Stimulated activated naive B cell treated with anti-CD40 and anti-IgM and Interleukin-4, amounts not matched to agents 10 μg/mL and 1 μg/mL and 100 μg/mL, for 72 hours (primary cell): ENCODE data around the gene CENPS.

Experiments used
- ATAC-seq, 2 donors: fragments of 150-1000 bp; cut with Tn5 transposase; replicated peaks; 2 replicates each; pipeline ENCODE4 v1.10.0; 2021; ENCODE audit warnings: moderate library complexity in 1 of 2
- DNase-seq: peaks from one replicate; pipeline ENCODE4 v3.0.0; 2021
- H3K27ac Mint-ChIP-seq: one replicate; pipeline ENCODE4 v1.8.0; 2022; ENCODE audit warnings: mild to moderate bottlenecking, mixed read lengths
- H3K27me3 Mint-ChIP-seq, 2 donors: one replicate each; pipeline ENCODE4 v1.8.0; 2022; ENCODE audit warnings: mixed read lengths in 2 of 2
- H3K36me3 Mint-ChIP-seq, 2 donors: one replicate each; pipeline ENCODE4 v1.8.0; 2022; ENCODE audit warnings: mixed read lengths in 2 of 2, mild to moderate bottlenecking in 1 of 2
- H3K4me1 Mint-ChIP-seq, 2 donors: one replicate each; pipeline ENCODE4 v1.8.0; 2022; ENCODE audit warnings: mixed read lengths in 2 of 2, mild to moderate bottlenecking in 1 of 2
- H3K4me3 Mint-ChIP-seq, 2 donors: one replicate each; pipeline ENCODE4 v1.8.0; 2022; ENCODE audit warnings: mild to moderate bottlenecking in 2 of 2, mixed read lengths in 2 of 2, moderate library complexity in 1 of 2
- H3K9me3 Mint-ChIP-seq, 2 donors: one replicate each; pipeline ENCODE4 v1.8.0; 2022; ENCODE audit warnings: mixed read lengths in 2 of 2, mild to moderate bottlenecking in 1 of 2

The CENPS gene

DNA sequence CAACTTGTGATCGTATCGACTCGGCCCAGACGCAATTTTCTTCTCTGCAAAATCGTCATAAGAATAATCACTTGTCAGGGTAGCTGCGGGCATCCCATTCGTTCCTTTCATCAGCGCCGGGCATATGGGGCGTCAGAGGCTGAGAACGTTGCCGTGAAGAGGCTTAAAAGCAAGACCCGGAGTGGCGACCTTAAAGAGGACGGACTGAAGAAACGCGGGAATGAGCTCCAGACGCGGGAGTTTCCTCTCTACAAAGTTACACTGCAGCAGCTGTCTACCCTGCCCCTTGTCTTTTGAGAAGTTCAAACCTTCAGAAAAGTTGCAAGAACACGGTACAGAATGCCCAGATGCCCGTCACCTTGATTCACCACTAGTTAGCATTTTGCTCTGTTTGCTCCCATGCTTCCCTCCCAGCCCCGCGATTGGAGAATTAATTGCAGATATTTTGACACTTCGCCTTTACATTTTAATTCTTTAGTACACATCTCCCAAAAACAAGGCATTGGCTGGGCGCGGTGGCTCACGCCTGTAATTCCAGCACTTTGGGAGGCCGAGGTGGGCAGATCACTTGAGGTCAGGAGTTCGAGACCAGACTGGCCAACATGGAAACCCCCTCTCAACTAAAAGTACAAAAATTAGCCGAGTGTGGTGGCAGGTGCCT is 967 bp downstream of the CENPS start:
- peak overlapping the region; percentile 95 to 98 for H3K4me3 Mint-ChIP-seq
- no peaks in the 10 kb centered on the region for H3K9me3 Mint-ChIP-seq
- peaks cover 3 to 5% of the 10 kb centered on the region in 2 donors for H3K36me3 Mint-ChIP-seq
- ATAC-seq (peak; percentile 4 to 10), DNase-seq (no peak)
- H3K27ac Mint-ChIP-seq: peak overlapping the region; percentile 99
- H3K4me1 Mint-ChIP-seq: peaks cover 23 to 40% of the 10 kb centered on the region in 2 donors
- no peaks in the 10 kb centered on the region for H3K27me3 Mint-ChIP-seq

DNA sequence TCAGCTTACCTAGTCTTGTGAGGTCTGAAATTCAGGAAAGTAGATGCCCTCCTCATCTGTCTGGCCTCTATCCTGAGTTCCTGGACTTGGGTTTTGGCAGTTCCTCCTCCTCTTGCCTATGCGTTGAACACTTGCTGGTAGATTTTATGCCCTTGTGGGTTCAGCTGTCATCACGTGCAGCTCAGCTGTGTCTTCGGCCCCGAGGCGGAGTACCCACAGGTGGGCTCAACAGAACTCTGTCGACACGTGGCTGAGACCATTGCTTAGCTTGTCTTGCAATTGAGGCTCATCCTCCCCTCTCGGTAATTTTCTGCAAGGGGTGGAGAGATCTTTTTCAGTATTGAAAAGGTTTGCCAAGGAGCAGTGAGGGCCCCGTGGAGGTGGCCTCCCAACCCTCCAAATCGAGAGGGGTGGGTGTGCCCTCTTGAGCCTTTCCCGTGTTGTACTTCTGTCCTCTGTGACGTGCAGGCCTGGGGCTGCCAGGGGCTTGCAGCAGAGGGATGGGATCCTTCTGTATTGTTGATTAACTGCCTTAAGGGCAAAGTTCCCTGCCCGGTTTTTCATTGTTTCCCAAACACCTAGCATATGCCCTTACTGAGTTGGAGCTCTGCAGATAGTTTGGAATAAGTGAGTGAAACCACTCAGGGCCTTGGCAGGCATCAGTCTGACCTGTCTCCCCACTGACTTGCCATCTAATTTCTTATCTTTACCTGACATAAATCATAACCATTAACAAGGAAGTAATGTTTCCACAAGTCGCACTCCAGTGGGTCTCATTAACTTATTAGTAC is 2.9 kb downstream of the CENPS start:
- ATAC-seq: peak in 1 of 2 donors; percentile 26
- no peak for DNase-seq
- Mint-ChIP-seq H3K36me3 (peaks cover 3 to 9% of the 10 kb centered on the region in 2 donors), H3K4me3 (peak overlapping the region in 1 of 2 donors; percentile 17), H3K4me1 (peaks cover 23 to 37% of the 10 kb centered on the region in 2 donors), H3K9me3 (no peaks in the 10 kb centered on the region), H3K27ac (peak overlapping the region; percentile 47), H3K27me3 (no peaks in the 10 kb centered on the region)

DNA sequence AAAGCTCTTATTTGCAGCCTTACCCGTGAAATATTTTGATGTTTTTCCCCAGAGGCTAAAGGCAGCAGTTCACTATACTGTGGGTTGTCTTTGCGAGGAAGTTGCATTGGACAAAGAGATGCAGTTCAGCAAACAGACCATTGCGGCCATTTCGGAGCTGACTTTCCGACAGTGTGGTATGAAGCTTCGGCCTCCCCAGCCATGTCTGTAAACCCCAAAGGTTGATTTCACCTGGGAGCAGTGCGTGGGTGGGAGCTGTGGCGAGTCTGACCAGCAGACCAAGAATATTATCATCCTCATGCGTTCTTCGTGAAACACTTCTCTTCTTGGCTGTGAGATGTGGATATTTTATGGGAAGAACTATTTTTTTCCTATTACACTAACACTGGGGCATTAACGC is 3.6 kb downstream of the CENPS start:
- no peak overlapping the region for H3K4me3 Mint-ChIP-seq
- H3K27me3 Mint-ChIP-seq: no peaks in the 10 kb centered on the region
- no peak for ATAC-seq
- peaks cover 23 to 33% of the 10 kb centered on the region in 2 donors for H3K4me1 Mint-ChIP-seq
- H3K9me3 Mint-ChIP-seq: no peaks in the 10 kb centered on the region
- peaks cover 3 to 9% of the 10 kb centered on the region in 2 donors for H3K36me3 Mint-ChIP-seq
- no peak overlapping the region for H3K27ac Mint-ChIP-seq
- DNase-seq: no peak

DNA sequence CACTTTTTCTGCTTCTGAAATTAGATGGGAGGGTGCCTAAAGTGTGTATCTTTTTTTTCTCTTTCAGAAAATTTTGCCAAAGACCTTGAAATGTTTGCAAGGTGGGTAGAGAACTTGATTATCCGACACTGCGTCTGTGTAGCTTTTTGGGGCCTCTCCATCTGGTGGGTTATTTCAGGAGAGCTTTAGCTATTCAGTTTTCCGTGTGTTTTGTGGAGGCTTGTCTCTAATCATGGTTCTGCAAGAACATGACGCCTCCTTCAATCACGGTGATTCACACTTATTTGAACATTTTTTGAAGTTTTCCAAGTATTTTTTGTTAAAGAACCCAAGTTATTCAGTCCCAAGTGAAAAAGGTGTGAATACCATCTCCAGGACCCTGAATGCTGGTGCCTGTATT is 4.4 kb downstream of the CENPS start:
- peaks cover 3 to 9% of the 10 kb centered on the region in 2 donors for H3K36me3 Mint-ChIP-seq
- no peak overlapping the region for H3K4me3 Mint-ChIP-seq
- DNase-seq (no peak), ATAC-seq (no peak)
- peaks cover 23 to 32% of the 10 kb centered on the region in 2 donors for H3K4me1 Mint-ChIP-seq
- no peaks in the 10 kb centered on the region for H3K27me3 Mint-ChIP-seq
- no peak overlapping the region for H3K27ac Mint-ChIP-seq
- H3K9me3 Mint-ChIP-seq: no peaks in the 10 kb centered on the region

DNA sequence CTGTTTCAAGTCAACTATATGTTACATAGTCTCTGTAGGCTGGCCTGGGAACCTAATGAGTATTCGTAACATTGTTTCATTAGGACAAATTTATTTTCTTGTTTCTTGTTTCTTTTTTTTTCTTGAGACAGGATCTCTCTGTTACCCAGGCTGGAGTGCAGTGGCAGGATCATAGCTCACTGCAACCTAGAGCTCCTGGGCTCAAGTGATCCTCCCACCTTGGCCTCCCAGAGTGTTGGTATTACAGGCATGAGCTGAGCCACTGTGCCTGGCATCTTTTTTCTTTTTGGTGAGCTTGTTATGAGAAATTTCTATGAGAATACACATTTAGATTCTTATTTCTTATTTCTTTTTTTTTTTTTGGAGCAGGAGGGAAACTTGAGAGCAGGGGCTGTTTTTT is 6.8 kb downstream of the CENPS start:
- H3K27ac Mint-ChIP-seq: no peak overlapping the region
- ATAC-seq (no peak), DNase-seq (no peak)
- H3K4me3 Mint-ChIP-seq: no peak overlapping the region
- H3K9me3 Mint-ChIP-seq: no peaks in the 10 kb centered on the region
- H3K27me3 Mint-ChIP-seq: no peaks in the 10 kb centered on the region
- peaks cover 4 to 14% of the 10 kb centered on the region in 2 donors for H3K36me3 Mint-ChIP-seq
- H3K4me1 Mint-ChIP-seq: peaks cover 14 to 15% of the 10 kb centered on the region in 2 donors

DNA sequence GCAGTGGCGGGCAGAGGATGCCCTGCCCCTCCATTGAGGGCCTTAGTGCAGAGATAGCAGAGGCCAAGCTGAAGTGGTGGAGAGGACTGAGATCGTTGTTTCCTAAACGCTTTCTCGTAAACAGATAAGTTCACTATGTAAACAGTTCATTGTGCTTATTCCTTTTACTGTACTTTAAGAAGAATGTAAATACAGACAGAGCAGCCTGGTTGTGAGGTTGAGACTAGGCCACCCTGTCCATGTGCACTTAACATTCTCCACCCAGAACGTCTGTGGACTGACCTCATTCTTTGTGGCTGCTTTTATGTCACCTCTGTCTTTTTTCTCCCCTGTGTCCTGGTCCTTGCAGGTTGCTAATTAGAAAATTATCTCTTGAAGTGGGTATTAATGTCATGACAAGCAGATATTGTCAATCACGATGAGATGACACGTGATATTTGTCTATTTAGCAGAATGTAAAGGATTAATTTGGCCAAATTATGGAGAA is 8.5 kb downstream of the CENPS start:
- H3K9me3 Mint-ChIP-seq: no peaks in the 10 kb centered on the region
- peaks cover 4 to 17% of the 10 kb centered on the region in 2 donors for H3K36me3 Mint-ChIP-seq
- no peak overlapping the region for H3K27ac Mint-ChIP-seq
- H3K4me3 Mint-ChIP-seq: no peak overlapping the region
- no peak for ATAC-seq
- no peaks in the 10 kb centered on the region for H3K27me3 Mint-ChIP-seq
- DNase-seq: no peak
- peaks cover 4 to 5% of the 10 kb centered on the region in 2 donors for H3K4me1 Mint-ChIP-seq

DNA sequence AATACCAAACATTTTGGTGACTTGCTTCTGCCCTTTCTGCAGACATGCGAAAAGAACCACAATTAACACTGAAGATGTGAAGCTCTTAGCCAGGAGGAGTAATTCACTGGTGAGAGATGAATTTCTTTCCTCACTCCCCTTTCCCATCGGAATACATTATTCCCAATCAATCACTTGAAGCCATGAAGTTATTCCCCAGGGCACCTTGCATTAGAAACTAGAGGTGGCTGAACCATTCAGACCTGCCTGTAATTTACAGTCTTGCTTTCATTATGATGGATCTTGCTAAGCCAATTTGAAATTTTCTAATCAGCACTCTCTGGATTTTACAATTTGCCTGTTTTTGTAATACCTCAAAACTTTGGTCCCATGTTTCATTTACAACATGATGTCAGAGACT is 10.1 kb downstream of the CENPS start:
- H3K36me3 Mint-ChIP-seq: peaks cover 2 to 12% of the 10 kb centered on the region in 2 donors

DNA sequence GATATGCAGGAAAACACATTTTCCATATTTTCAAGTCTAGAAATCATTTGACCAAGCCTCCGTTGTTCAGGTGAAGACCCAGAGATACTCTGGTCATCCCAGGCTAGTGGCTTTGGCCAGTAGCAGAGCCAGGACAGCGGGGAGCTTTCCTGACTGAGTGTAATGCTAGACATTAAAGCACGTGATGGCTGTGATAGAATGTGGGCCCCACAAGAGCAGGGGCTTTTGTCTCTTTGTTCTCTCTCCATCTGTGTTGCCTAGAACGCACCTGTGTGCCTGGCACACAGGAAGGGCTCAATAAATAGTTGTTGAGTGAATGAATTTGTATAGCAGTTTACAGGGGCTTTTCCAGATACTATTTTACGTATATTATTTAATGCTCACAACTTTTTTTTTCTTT is 10.6 kb downstream of the CENPS start:
- H3K4me3 Mint-ChIP-seq: no peak overlapping the region
- no peaks in the 10 kb centered on the region for H3K27me3 Mint-ChIP-seq
- H3K9me3 Mint-ChIP-seq: no peaks in the 10 kb centered on the region
- ATAC-seq (no peak), DNase-seq (no peak)
- peaks cover 0 to 1% of the 10 kb centered on the region in 2 donors for H3K4me1 Mint-ChIP-seq
- peaks cover 2 to 12% of the 10 kb centered on the region in 2 donors for H3K36me3 Mint-ChIP-seq
- H3K27ac Mint-ChIP-seq: no peak overlapping the region

More for the DNA sequence above, 10.1 kb downstream of the CENPS start:
- Mint-ChIP-seq H3K9me3 (no peaks in the 10 kb centered on the region), H3K27ac (no peak overlapping the region), H3K27me3 (no peaks in the 10 kb centered on the region), H3K4me1 (peaks cover 0 to 1% of the 10 kb centered on the region in 2 donors), H3K4me3 (no peak overlapping the region)
- DNase-seq: no peak
- no peak for ATAC-seq

DNA sequence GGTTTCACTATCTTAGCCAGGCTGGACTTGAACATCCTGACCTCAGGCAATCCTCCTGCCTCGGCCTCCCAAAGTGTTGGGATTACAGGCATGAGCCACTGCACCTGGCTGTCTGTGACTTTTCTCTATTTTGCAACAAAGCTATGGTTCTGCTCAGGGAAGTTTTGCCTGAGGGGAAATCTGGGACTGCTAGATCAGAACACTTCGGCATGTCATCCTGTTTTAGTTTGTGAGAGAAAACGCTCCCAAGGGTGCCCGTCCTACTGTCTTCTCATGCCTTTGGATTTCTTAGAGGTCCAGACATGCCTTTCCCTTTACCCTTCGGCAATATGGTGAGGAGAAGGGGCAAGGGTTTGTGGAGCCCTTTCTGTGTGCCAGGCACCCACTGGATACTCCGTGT is 14.0 kb downstream of the CENPS start:
- Mint-ChIP-seq H3K4me1 (no peaks in the 10 kb centered on the region), H3K9me3 (no peaks in the 10 kb centered on the region), H3K4me3 (no peak overlapping the region), H3K36me3 (peaks cover 6 to 14% of the 10 kb centered on the region in 2 donors), H3K27me3 (no peaks in the 10 kb centered on the region), H3K27ac (no peak overlapping the region)
- ATAC-seq (no peak), DNase-seq (no peak)

DNA sequence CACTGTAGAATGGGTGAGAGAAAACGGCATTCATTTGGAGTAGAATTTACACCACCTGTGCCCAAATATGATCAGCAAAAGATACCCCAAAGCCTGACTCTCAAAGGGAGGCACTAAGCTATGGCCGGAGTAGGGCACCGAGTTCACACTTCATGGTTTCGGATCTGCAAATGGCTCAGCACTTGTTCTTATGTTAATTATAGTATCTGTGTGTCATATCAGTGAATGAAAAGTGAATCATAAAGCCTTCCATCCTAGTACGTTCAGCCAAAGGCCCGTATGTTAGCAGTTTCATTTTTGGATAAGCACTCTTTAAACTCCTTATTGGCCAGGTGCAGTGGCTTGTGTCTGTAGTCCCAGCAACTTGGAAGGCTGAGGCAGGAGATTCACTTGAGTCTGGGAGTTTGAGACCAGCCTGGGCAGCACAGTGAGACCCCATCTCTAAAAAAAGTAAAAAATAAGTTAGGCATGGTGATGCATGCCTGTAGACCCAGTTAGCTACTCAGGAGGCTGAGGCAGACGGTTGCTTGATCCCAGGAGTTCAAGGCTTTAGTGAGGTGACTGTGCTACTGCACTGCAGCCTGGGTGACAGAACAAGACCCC is 14.7 kb downstream of the CENPS start:
- ATAC-seq: no peak
- Mint-ChIP-seq H3K27me3 (no peaks in the 10 kb centered on the region), H3K9me3 (no peaks in the 10 kb centered on the region), H3K36me3 (peaks cover 6 to 14% of the 10 kb centered on the region in 2 donors), H3K27ac (no peak overlapping the region), H3K4me3 (no peak overlapping the region), H3K4me1 (no peaks in the 10 kb centered on the region)
- DNase-seq: no peak

DNA sequence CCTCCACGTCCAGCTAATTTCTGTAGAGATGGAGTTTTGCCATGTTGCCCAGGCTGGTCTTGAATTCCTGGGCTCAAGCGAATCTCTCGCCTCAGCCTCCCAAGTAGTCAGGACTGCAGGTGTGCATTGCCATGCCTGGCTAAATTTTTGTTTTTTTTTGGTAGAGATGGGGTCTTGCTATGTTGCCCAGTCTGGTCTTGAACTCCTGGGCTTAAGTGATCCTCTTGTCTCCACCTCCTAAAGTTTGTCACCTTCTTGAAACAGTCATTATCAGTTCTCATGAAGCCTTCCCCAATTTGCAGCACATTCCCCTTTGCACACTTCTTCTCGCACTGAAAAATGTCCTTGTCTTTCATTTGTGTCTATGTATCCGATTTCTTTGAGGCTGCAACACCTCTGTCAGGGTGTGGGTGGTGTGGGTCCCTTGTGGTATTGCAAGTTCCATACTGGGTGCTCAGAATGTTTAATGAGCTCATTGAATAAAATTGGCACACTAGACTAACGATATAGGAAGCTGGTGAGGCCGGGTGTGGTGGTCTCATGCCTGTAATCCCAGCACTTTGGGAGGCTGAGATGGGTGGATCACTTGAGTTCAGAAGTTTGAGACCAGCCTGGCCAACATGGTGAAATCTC is 16.7 kb downstream of the CENPS start:
- no peak for ATAC-seq
- Mint-ChIP-seq H3K9me3 (no peaks in the 10 kb centered on the region), H3K36me3 (peaks cover 5 to 10% of the 10 kb centered on the region in 2 donors), H3K27ac (peak overlapping the region; percentile 28), H3K4me1 (no peaks in the 10 kb centered on the region), H3K27me3 (no peaks in the 10 kb centered on the region), H3K4me3 (no peak overlapping the region)
- no peak for DNase-seq

DNA sequence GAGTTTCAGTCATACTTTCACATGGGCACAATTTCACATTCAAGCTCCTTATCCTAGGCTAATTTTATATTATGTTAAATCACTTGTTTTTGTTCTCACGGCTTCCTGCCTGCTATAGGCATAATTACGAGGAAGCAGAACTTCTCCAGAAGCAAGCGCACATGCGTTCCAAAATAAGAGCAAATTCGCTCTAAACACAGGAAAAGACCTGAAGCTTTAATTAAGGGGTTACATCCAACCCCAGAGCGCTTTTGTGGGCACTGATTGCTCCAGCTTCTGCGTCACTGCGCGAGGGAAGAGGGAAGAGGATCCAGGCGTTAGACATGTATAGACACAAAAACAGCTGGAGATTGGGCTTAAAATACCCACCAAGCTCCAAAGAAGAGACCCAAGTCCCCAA is 19.5 kb downstream of the CENPS start, which contains the start of gene CORT:
CORT (plus strand) TSS at position 281 of the 400 bp plus-strand sequence. CDS start 193 bp downstream, outside the sequence.
- Mint-ChIP-seq H3K9me3 (no peaks in the 10 kb centered on the region), H3K36me3 (peaks cover 5 to 6% of the 10 kb centered on the region in 2 donors), H3K27me3 (no peaks in the 10 kb centered on the region), H3K4me3 (no peak within 1 kb of the TSS), H3K27ac (no peak within 1 kb of the TSS), H3K4me1 (no peaks in the 10 kb centered on the region)
- ATAC-seq: no peak
- DNase-seq: no peak

DNA sequence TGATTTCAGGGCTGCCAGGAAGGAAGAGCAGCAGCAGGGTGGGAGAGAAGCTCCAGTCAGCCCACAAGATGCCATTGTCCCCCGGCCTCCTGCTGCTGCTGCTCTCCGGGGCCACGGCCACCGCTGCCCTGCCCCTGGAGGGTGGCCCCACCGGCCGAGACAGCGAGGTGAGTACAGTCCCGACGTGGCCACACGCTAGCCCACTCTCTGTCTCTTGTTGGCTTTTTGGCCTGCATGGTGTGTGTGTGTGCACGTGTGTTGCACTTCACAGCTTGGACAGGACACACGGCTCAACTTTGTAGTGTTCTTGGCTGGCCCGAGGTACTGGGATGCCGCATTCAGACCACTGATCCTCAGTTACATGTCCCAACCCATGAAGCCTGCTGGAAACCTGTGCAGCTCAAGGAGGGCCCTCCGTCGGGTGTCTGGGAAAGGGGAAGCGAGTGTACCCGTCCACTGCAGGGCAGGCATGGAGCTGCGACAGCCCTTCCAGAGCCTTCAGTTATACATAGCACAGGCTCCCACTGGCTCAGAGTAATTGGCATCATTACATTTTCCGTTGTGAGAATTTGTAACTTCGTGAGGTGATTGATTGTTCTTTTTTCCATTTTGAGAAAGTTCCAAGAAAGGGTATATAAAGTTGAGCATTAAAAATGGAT is 20.1 kb downstream of the CENPS start:
- no peaks in the 10 kb centered on the region for H3K4me1 Mint-ChIP-seq
- H3K27me3 Mint-ChIP-seq: no peaks in the 10 kb centered on the region
- H3K36me3 Mint-ChIP-seq: peaks cover 5 to 6% of the 10 kb centered on the region in 2 donors
- no peak overlapping the region for H3K4me3 Mint-ChIP-seq
- H3K9me3 Mint-ChIP-seq: no peaks in the 10 kb centered on the region
- ATAC-seq (no peak), DNase-seq (no peak)
- no peak overlapping the region for H3K27ac Mint-ChIP-seq

DNA sequence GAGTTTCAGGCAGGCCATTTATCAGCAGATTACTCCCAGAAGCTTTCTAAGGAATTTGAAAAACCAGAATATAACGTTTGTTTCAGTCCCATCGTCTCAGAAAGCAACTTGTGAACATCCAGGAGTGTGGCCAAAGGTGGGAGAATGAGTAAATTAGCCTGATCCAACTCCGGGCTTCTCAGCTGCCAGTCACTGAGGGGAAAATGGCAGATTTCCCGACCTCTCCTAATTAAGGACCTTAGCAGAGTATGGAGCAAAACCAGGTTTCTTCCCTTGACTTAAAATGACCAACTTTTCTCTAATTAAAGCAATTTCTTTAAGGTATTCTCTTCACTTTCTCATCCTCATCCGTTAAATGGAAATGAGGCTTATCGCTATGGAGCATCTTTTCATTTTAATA is 20.6 kb downstream of the CENPS start:
- Mint-ChIP-seq H3K9me3 (no peaks in the 10 kb centered on the region), H3K27me3 (no peaks in the 10 kb centered on the region)
- no peak for DNase-seq

More for the DNA sequence above, 20.6 kb downstream of the CENPS start:
- Mint-ChIP-seq H3K27ac (no peak overlapping the region), H3K4me3 (no peak overlapping the region), H3K4me1 (no peaks in the 10 kb centered on the region), H3K36me3 (peaks cover 5 to 7% of the 10 kb centered on the region in 2 donors)
- ATAC-seq: no peak
